ENCODE data around the gene CA10.

DNA sequence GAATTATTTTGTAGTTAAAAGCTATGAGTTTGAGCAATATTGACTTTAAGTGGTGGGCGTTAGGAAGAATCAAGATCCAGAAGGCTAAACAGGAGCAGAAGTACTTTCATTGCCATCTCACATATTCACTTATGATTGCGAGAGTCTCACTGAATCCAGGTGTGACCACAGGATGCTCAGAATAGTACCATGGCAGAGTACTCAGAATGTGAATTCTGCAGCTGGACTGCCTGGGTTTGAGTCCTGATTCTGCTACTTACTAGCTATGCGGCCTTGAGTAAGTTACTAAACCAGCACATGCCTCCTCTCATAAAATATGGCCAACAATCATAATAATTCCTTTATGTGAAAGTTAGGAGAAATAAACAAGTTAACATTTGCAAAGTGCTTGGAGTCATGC lies 109.5 kb downstream of the CA10 start:
- no peak for TF ChIP-seq ZNF274 (IDR thresholded peaks at IDR 0.05; ENCODE audit: low read depth, low read length)
- TF ChIP-seq YY1 (IDR thresholded peaks at IDR 0.05; ENCODE audit: insufficient read depth, insufficient read length), result no peak
